H1 (cell line): ENCODE results near the gene DDC. TPM values are rescaled to one million over a fixed set of nuclear protein-coding genes. Genes with fewer than 3 reads are reported as not detected.

Experiments used
- CTCF ChIA-PET: fragments of 300-600 bp; sonication (Branson Sonifier 250); formaldehyde crosslinking; loops from one replicate; lab custom pipeline; 2021; ENCODE audit not compliant: partially characterized antibody; lab: Charles Lee
- POLR2A ChIA-PET: fragments of 300-600 bp; sonication (Branson Sonifier 250); formaldehyde crosslinking; loops from one replicate; lab custom pipeline; 2021; ENCODE audit warnings: inconsistent platforms; ENCODE audit not compliant: partially characterized antibody; lab: Charles Lee
- DNase-seq, 2 experiments: peaks; one replicate each; pipeline versions ENCODE4 v3.0.0 to v3.0.0-alpha.2; 2010 to 2022; ENCODE audit warnings: low spot score in 2 of 2, low read depth in 1 of 2, mixed read lengths in 1 of 2
- FAIRE-seq: peaks from 2 replicates; lab custom pipeline; 2011; peaks lifted over from hg19 to GRCh38; lab: Jason Lieb, UNC
- H2AFZ ChIP-seq: 2 replicates; pipeline ENCODE4 v1.8.1; 2012; ENCODE audit warnings: low read length, inconsistent platforms
- H2AK5ac ChIP-seq: 2 replicates; pipeline ENCODE4 v1.6.1; 2013; ENCODE audit warnings: low read depth, low read length
- H2BK120ac ChIP-seq: replicated peaks from 2 replicates; pipeline ENCODE3; 2013; ENCODE audit warnings: low read depth, low read length, inconsistent platforms
- H2BK12ac ChIP-seq: 2 replicates; pipeline ENCODE4 v1.6.1; 2013; ENCODE audit warnings: low read depth, low read length
- H2BK15ac ChIP-seq: 2 replicates; pipeline ENCODE4 v1.6.1; 2013; ENCODE audit warnings: low read length
- H2BK20ac ChIP-seq: 2 replicates; pipeline ENCODE4 v1.6.1; 2013; ENCODE audit warnings: low read length
- H2BK5ac ChIP-seq: 2 replicates; pipeline ENCODE4 v1.6.1; 2013; ENCODE audit warnings: low read depth, low read length
- H3K14ac ChIP-seq: 2 replicates; pipeline ENCODE4 v1.6.1; 2013; ENCODE audit warnings: inconsistent platforms; ENCODE audit not compliant: insufficient read length
- H3K18ac ChIP-seq: 2 replicates; pipeline ENCODE4 v1.6.1; 2013; ENCODE audit warnings: low read length; ENCODE audit errors: extremely low read depth
- H3K23ac ChIP-seq: 2 replicates; pipeline ENCODE4 v1.6.1; 2013; ENCODE audit warnings: inconsistent platforms; ENCODE audit not compliant: insufficient read length
- H3K23me2 ChIP-seq: 2 replicates; pipeline ENCODE4 v1.6.1; 2013; ENCODE audit warnings: low read depth, low read length
- H3K27ac ChIP-seq: 2 replicates; pipeline ENCODE4 v1.6.1; 2011; ENCODE audit warnings: low read depth, low read length, inconsistent platforms
- H3K27me3 ChIP-seq, 4 experiments: replicated peaks in 1 of 4; 1 replicate in 1 of 4; 2 replicates in 3 of 4; pipeline versions ENCODE4 v1.6.1 to v1.8.1; 2011 to 2013; ENCODE audit warnings: low read length in 3 of 4, mild to moderate bottlenecking in 3 of 4, inconsistent platforms in 2 of 4, mixed read lengths in 2 of 4, moderate library complexity in 1 of 4; ENCODE audit not compliant: control insufficient read depth in 3 of 4, insufficient read depth in 3 of 4; ENCODE audit errors: extremely low read depth in 1 of 4
- H3K36me3 ChIP-seq, 4 experiments: 2 replicates each; pipeline versions ENCODE4 v1.6.1 to v1.8.1; 2011 to 2013; ENCODE audit warnings: mild to moderate bottlenecking in 4 of 4, low read length in 3 of 4, moderate library complexity in 2 of 4, control low read depth in 1 of 4, inconsistent platforms in 1 of 4; ENCODE audit not compliant: insufficient read depth in 4 of 4, control insufficient read depth in 2 of 4
- H3K4ac ChIP-seq: replicated peaks from 2 replicates; pipeline ENCODE3; 2013; ENCODE audit warnings: low read length, low read depth, mixed read lengths, inconsistent platforms; ENCODE audit not compliant: insufficient read length
- H3K4me1 ChIP-seq, 4 experiments: replicated peaks in 1 of 4; 1 replicate in 1 of 4; 2 replicates in 3 of 4; pipeline versions ENCODE4 v1.6.1 to v1.8.1; 2011 to 2013; ENCODE audit warnings: low read length in 3 of 4, inconsistent platforms in 2 of 4, mixed read lengths in 1 of 4; ENCODE audit not compliant: insufficient read depth in 4 of 4, control insufficient read depth in 3 of 4
- H3K4me2 ChIP-seq, 2 experiments: 2 replicates each; pipeline versions ENCODE4 v1.6.1 to v1.8.1; 2011 to 2013; ENCODE audit warnings: low read depth in 2 of 2, low read length in 2 of 2, control low read depth in 1 of 2, inconsistent platforms in 1 of 2, mild to moderate bottlenecking in 1 of 2; ENCODE audit not compliant: insufficient read depth in 1 of 2
- H3K4me3 ChIP-seq, 4 experiments: fragments of 200-600, 300-600 bp in 1 of 4; sonication (generic), shearing (Covaris generic), sonication (Bioruptor Twin) in 1 of 4; 2 replicates each; pipeline versions ENCODE4 v1.5.1 to v1.8.1; 2011 to 2016; ENCODE audit warnings: low read length in 4 of 4, low read depth in 3 of 4, control low read depth in 2 of 4, inconsistent platforms in 2 of 4, mild to moderate bottlenecking in 2 of 4, mixed read lengths in 1 of 4, moderate library complexity in 1 of 4; ENCODE audit not compliant: insufficient read depth in 2 of 4; ENCODE audit errors: extremely low read depth in 1 of 4
- H3K56ac ChIP-seq: replicated peaks from 2 replicates; pipeline ENCODE3; 2013; ENCODE audit warnings: low read depth, mild to moderate bottlenecking, mixed read lengths, low read length, inconsistent platforms; ENCODE audit not compliant: insufficient read length
- H3K79me1 ChIP-seq: 2 replicates; pipeline ENCODE4 v1.6.1; 2013; ENCODE audit warnings: low read depth, low read length, control low read depth
- H3K79me2 ChIP-seq, 2 experiments: 2 replicates each; pipeline versions ENCODE4 v1.6.1 to v1.8.1; 2012 to 2013; ENCODE audit warnings: low read length in 2 of 2, mild to moderate bottlenecking in 2 of 2, inconsistent platforms in 1 of 2; ENCODE audit not compliant: insufficient read depth in 2 of 2, control insufficient read depth in 1 of 2
- H3K9ac ChIP-seq, 4 experiments: replicated peaks in 1 of 4; 1 replicate in 1 of 4; 2 replicates in 3 of 4; pipeline versions ENCODE4 v1.6.1 to v1.8.1; 2011 to 2013; ENCODE audit warnings: low read depth in 3 of 4, low read length in 3 of 4, control low read depth in 2 of 4, mild to moderate bottlenecking in 2 of 4, moderate library complexity in 2 of 4, inconsistent platforms in 1 of 4; ENCODE audit errors: extremely low read depth in 1 of 4
- H3K9me3 ChIP-seq, 2 experiments: 2 replicates each; pipeline versions ENCODE4 v1.6.1 to v1.8.1; 2012 to 2013; ENCODE audit warnings: mild to moderate bottlenecking in 2 of 2, moderate library complexity in 2 of 2, control low read depth in 1 of 2, inconsistent platforms in 1 of 2, low read depth in 1 of 2, low read length in 1 of 2, mixed read lengths in 1 of 2; ENCODE audit not compliant: insufficient read depth in 2 of 2
- H4K20me1 ChIP-seq, 2 experiments: replicated peaks in 1 of 2; 2 replicates each; pipeline versions ENCODE3 to v1.8.1; 2011 to 2013; ENCODE audit warnings: inconsistent platforms in 2 of 2, low read length in 2 of 2, mild to moderate bottlenecking in 1 of 2; ENCODE audit not compliant: insufficient read depth in 2 of 2, control insufficient read depth in 1 of 2
- H4K5ac ChIP-seq: 2 replicates; pipeline ENCODE4 v1.6.1; 2013; ENCODE audit warnings: low read length, low read depth, mixed read lengths, inconsistent platforms; ENCODE audit not compliant: insufficient read length
- H4K8ac ChIP-seq: 2 replicates; pipeline ENCODE4 v1.8.0; 2013; ENCODE audit warnings: mild to moderate bottlenecking, moderate library complexity, low read length, inconsistent platforms; ENCODE audit not compliant: insufficient read depth; ENCODE audit errors: extremely low read depth
- H4K91ac ChIP-seq: replicated peaks from 2 replicates; pipeline ENCODE3; 2013; ENCODE audit warnings: low read length, mixed read lengths, inconsistent platforms; ENCODE audit not compliant: insufficient read length
- CBX8 ChIP-seq: fragments of 300-800, 300-1000 bp; sonication (generic); IDR thresholded peaks from 2 replicates; pipeline ENCODE4 v1.7.1; 2016; ENCODE audit warnings: low read depth, low read length, borderline replicate concordance
- EGR1 ChIP-seq: IDR thresholded peaks from 2 replicates; pipeline ENCODE4 v1.6.1; 2011; ENCODE audit warnings: low read depth, low read length, borderline replicate concordance
- EP300 ChIP-seq, 2 experiments: IDR thresholded peaks; 1 replicate in 1 of 2; 2 replicates in 1 of 2; pipeline ENCODE4 v1.6.1; 2011 to 2012; ENCODE audit warnings: low read depth in 2 of 2, low read length in 2 of 2, mild to moderate bottlenecking in 2 of 2, borderline replicate concordance in 1 of 2, inconsistent platforms in 1 of 2, moderate library complexity in 1 of 2
- KDM4A ChIP-seq: IDR thresholded peaks from one replicate; pipeline ENCODE4 v1.7.1; 2012; ENCODE audit warnings: low read depth, mild to moderate bottlenecking, moderate library complexity, low read length, inconsistent platforms; ENCODE audit not compliant: severe bottlenecking
- TBP ChIP-seq: IDR thresholded peaks from 2 replicates; pipeline ENCODE4 v1.6.1; 2011; ENCODE audit warnings: low read depth, low read length, improper control_type of control experiment
- WGBS, 2 experiments: shearing (Covaris generic) in 1 of 2; methylation state at CpG; one replicate each; pipeline versions ENCODE4 v1.1.6 to v1.1.7; 2013 to 2015; ENCODE audit warnings: low lambda C conversion rate in 2 of 2, mixed read lengths in 2 of 2, inconsistent platforms in 1 of 2, low coverage in 1 of 2, missing lambda C conversion rate in 1 of 2; ENCODE audit not compliant: insufficient replicate concordance in 2 of 2, insufficient coverage in 1 of 2, insufficient read length in 1 of 2; ENCODE audit errors: extremely low coverage in 1 of 2, missing lambda C conversion rate in 1 of 2; 5-methylcytosine and 5-hydroxymethylcytosine counted together
- polyA plus RNA-seq, 7 experiments: library from polyadenylated mRNA; depleted of rRNA in 3 of 7; stranded (reverse) in 5 of 7; unstranded in 2 of 7; fragments of >200 nt in 5 of 7; fragments of 200-250 nt in 2 of 7; gene quantifications; 1 replicate in 5 of 7; 2 replicates in 1 of 7; 4 replicates in 1 of 7; pipeline versions ENCODE4 v1.2.1 to v1.2.3, GENCODE V29; 2011 to 2013; ENCODE audit warnings: missing spikeins in 2 of 7, mixed read lengths in 2 of 7
- total RNA-seq: library from RNA; stranded (reverse); fragmentation: NEBNext Ultra II Directional; extraction: Animal tissue kit (Norgen Biotek cat#: 25700); gene quantifications from 2 replicates; pipeline ENCODE4 v1.2.1, GENCODE V29; 2021

Gene DDC
- total and polyA plus RNA-seq, 2 of the 8 experiments (the other 6 are each of a cell fraction or from before 2014, with no cell fraction given), result 0.05 TPM; not detected in 1

DNA sequence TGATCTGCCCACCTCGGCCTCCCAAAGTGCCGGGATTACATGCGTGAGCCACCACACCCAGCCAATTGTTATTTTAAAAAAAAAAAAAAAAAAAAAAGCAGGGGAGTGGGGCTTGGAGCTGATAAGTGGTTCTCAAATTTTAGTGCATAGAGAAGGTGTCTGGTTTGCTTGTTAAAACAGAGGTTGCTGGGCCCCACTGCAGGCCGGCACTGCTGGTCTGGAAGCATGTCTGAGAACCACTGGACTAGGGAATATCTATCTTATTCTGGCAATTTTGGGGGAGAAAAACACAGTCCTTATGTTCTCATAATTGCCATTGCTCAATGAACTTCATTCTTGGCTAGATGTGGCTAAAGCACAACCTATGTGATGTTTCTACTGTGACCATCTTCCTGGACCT lies 96.0 kb downstream of the DDC start:
- Histone ChIP-seq H2BK20ac (no peak overlapping the region), H3K4me2 (no peak overlapping the region), H2BK5ac (no peak overlapping the region), H2BK15ac (no peak overlapping the region), H3K9me3 (no peaks in the 10 kb centered on the region), H3K4ac (no peak overlapping the region), H4K91ac (no peak overlapping the region), H4K8ac (no peak overlapping the region), H2AFZ (no peak overlapping the region), H2BK12ac (no peak overlapping the region), H3K27me3 (peaks cover 0 to 14% (median 9%) of the 10 kb centered on the region in 4 experiments; a peak in 6 of 7 replicates), H3K27ac (no peak overlapping the region), H3K18ac (no peak overlapping the region), H4K5ac (no peak overlapping the region), H3K79me1 (no peaks in the 10 kb centered on the region), H3K4me1 (no peaks in the 10 kb centered on the region; a peak in 1 of 7 replicates), H3K56ac (no peak overlapping the region), H3K36me3 (no peaks in the 10 kb centered on the region), H3K14ac (no peak overlapping the region), H3K79me2 (no peaks in the 10 kb centered on the region), H3K4me3 (no peak overlapping the region), H2BK120ac (no peak overlapping the region), H3K23ac (no peak overlapping the region), H4K20me1 (no peaks in the 10 kb centered on the region), H3K9ac (no peak overlapping the region), H3K23me2 (no peaks in the 10 kb centered on the region), H2AK5ac (no peak overlapping the region)
- whole genome bisulfite sequencing, 2 experiments, result 96% methylated on average over 4 of the region's 4 CpGs; no CpG with 5 or more reads in 1 of the 2 experiments
- TF ChIP-seq CBX8, result no peak
- no peak for TF ChIP-seq EP300 (IDR thresholded peaks at IDR 0.05; ENCODE audit: borderline replicate concordance in 1 of 2, low read depth in 2 of 2, low read length in 2 of 2)
- TF ChIP-seq EGR1, result no peak
- TF ChIP-seq KDM4A, result no peak
- TF ChIP-seq TBP, result no peak
- FAIRE-seq, result no peak
- CTCF ChIA-PET, result interaction anchor here (0.7 to 3.9 kb wide), 16 partner anchors 12 to 689 kb away, joined by 3 to 15 read pairs (median 9); no protein-coding TSS in a partner anchor
- POLR2A ChIA-PET, result no interaction called here
- no peak for DNase-seq
